NCI-H1417 treated with DMSO at 0.1 percent for 48 hours (cell line): ENCODE data around the gene INSYN2A.

Source experiments
- DNase-seq: peaks from one replicate; lab custom pipeline; 2025; lab: John Stamatoyannopoulos, UW

Gene INSYN2A

DNA sequence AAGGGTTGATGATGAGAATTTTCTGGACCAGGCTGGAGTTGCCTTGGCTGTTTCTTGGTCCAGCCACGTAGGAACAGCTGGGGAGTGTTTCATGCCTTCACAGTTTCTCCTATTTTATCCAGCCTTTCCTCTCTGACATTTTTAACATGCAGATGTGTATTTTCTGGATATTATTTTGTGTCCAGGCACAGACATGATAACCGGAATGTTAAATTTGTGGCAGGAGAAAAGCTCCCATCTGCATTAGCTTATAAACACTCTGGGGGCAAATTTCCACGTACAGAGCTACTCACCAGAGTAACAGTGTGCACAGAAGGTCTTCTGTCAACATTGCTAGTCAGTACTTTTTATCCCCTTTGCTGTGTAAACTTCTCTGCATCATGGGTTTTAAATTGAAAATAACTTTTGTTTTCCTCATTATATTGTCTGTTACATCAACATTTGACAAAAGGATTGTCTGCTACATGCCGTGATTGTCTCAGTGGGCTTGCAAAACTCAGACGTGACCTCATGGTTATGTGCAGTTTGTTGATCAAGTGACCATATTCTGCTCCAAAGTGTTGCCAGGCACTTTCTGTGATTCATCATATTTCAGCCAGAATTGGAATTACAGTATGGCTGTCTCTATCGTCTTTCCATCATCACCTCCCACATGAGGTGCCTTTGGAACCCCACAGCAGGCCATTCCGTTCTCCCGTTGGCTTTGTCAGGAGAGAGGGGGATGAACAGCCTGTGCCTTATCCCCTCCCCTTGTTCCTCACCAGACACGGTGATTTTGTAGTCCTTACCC, 41.4 kb downstream of the INSYN2A start:
- DNase-seq = no peak

DNA sequence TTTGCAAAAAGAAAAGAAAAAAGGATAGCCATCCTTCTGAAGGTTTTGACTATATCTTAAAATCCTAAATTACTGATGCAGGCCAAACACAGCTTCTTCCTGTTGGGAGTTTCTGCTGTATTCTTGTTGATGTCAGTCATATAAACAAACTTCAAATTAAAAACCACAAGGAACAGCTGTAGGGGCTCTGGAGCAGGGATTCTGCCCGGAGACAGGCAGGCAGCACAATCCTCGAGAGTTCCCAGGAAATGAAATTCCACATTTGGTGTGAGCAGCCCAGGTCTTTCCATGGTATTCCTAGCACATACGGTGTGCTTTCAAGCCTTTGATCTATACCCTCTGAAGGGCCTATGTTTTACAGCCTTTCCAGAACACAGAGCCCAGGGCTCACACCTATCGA, 43.2 kb downstream of the INSYN2A start:
- DNase-seq = no peak

- DNase-seq = no peak
These were observed 44.3 kb downstream of the INSYN2A start for GRCh38 chr10:127151981-127152699.

- DNase-seq = no peak
These were observed 44.9 kb downstream of the INSYN2A start for GRCh38 chr10:127151541-127151940.

DNA sequence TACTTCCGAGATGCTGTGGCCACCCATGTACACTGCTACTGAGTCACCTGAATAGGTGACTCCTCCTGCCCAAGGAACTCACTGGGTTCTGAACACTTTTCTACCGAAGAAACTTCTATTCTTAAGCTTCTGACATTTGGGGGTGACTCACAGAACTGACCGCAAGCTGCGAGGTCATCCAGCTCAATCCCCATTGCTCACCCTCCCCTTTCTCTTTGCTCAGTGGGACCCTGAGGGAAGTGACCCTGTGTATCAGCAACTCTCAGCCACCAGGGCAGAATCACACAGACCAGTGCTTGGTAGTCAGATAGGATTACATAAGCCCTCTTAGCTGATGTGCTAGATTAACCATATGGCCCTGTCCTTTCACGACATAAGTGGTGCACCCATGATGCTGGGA, 46.3 kb downstream of the INSYN2A start:
- DNase-seq = no peak

- DNase-seq = no peak
These were observed 46.8 kb downstream of the INSYN2A start for GRCh38 chr10:127149501-127150081.

DNA sequence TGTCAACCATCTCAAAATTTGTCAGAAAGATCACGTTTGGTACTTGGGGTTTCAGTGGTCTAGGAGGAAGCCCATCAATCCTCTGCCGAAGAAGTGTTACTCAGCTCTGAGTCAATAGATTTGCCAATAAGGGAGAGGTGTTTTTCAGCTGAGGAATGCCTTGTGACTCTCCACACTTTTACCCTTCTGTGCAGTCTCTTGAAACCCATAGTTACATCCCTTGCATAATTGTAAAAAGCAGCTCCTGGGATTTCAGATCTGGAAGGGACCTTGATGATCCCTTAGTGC, 47.5 kb downstream of the INSYN2A start:
- DNase-seq = no peak

DNA sequence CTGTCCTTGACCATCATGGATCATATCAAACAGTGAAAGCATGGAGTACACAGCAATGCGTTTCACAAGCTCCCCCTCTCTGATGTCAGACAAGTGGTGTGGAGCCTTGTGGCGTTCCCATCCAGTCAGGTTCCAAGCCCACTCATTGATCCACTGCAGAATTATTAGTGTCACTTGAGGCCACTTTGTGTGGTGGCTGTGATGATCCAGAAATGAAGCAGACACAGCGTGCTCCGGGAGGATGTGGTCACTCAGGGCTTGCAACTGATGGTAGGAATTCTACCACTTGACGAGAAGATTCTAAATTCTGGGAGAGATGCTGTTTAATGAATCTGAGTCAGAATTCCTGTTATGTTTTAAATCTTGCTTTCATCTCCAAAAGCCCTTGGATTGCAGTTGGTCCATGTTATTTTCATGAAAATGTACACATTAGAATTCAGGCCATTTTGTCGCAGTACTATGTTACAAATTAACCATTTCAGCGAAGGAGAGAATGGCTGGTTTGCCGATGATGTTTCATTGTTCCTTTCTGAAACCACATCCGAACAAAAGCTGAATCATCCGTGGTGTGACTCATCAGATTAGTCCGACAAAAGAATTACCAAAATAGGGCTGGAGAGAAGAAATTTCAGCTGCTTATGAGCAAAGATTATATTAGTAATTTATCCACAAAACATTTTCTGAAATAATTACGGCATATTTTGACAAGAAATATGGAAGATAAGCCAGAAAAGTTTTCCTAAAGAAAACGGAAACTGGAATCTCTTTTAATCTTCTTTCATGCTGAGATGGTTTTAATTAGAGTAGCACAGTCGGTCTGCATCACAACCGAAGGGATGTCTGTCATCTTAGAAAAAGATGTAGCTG, 48.1 kb downstream of the INSYN2A start:
- DNase-seq = no peak

GRCh38 chr10:127146661-127147060, 49.7 kb downstream of the INSYN2A start:
- no peak for DNase-seq
